ENCODE measurements around the gene SLC1A5. TPM values are rescaled to one million over a fixed set of nuclear protein-coding genes. Genes with fewer than 3 reads are reported as not detected.

SLC1A5 gene
- total RNA-seq, 1 donor from 2014 or later = 76.6 TPM

DNA sequence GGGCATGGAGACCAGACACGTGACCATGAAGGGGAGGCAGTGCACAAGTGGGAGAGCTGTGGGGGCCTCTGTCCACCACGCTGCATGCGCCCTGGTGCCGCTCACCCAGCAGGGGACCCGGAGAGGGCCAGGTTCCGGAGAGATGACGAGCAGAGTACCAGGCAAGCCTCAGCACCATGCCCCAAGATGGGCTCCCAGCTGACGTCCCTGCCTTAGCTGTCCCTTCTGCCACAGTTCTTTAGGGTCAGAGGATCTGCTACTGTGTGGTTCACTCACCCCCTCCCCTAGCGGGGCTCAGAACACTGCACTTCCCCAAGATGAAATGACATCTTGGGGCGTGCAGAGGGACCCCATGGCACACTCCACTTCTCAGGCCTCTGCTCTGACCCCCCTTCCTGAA is 61.8 kb downstream of the SLC1A5 start:
- DNase-seq (ENCODE audit: low spot score) = no peak

DNA sequence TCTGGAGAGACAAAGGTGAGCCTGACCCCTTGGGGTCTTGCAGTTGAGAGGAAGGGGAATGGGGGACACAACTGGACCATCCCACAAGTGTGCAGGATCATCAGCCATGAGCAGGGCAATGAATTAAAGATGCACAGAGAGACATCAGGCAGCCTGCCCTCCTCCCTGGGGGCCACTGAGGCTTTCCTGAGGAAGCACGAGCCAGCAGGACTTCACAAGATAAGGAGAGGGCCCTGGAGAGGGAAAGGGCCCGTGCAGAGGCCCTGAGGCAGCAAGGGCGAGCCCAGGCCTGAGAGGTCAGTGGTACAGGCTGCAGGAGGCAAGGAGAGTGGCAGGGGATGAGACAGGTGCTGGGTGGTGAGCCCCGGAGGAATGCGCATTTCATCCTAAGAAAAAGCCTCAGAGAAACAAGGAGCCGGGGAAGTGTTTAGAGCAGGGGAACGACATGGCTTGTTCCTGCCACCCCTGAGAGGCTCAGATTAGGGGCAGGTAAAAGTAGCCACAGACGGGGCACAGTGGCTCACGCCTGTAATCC is 62.5 kb downstream of the SLC1A5 start:
- DNase-seq (ENCODE audit: low spot score) = no peak

DNA sequence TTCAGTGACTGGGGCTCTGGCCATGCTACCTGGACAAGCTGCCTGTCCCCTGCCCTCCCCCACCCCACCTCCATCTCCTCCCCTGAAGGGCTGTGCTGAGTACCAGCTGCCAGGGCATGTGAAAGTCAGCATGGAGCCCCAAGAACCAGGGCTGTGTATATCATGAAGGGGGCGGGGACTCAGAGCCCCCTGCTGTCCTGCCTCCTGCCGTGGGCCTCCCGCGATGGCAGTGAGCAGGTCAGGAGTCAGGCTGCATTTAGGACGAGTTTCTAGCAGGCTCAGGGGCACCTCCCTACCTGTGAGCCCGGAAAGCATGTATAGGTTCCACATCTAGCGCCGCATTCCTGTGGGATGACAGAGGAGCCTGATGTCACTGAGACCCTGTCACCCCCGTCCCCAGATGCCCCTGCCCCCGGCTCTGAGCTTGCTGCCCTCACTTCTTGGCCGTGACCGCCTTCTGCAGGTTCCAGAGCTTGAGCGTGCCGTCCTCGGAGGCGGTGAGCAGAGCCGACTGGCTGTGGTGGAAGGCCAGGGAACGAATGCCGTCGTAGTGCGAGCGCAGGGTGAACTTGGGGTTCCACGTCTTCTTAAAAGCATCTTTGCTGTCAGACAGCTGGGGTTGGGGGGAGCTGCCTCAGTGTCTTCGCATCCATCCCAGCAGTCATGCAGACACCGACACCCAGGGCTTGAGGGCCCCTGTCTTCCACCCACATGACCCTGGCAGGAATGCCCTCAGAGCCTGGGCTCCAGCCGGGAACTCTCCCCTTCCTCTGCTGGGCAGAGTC is 63.2 kb downstream of the SLC1A5 start:
- DNase-seq (ENCODE audit: low spot score) = no peak

Other genes starting within 250 kb of the SLC1A5 start
- 82.8 TPM for gene CALM3, start 187.3 kb downstream of the SLC1A5 start, total RNA-seq (ENCODE audit: insufficient read depth, low replicate concordance)
- 22.6 TPM for gene PTGIR, start 163.5 kb downstream of the SLC1A5 start, total RNA-seq (ENCODE audit: insufficient read depth, low replicate concordance)
- not detected for gene GNG8, start 152.4 kb downstream of the SLC1A5 start, total RNA-seq (ENCODE audit: insufficient read depth, low replicate concordance)
- 26.7 TPM for gene DACT3, start 127.4 kb downstream of the SLC1A5 start, total RNA-seq (ENCODE audit: insufficient read depth, low replicate concordance)
- gene PRKD2, start 71.5 kb downstream of the SLC1A5 start, total RNA-seq (ENCODE audit: insufficient read depth, low replicate concordance) = 9.6 TPM
- 27.0 TPM for gene FKRP, start 42.5 kb downstream of the SLC1A5 start, total RNA-seq (ENCODE audit: insufficient read depth, low replicate concordance)
- 41.9 TPM for gene STRN4, start 42.1 kb downstream of the SLC1A5 start, total RNA-seq (ENCODE audit: insufficient read depth, low replicate concordance)
- gene AP2S1, start 62.3 kb upstream of the SLC1A5 start, total RNA-seq (ENCODE audit: insufficient read depth, low replicate concordance) = 159 TPM
- gene ARHGAP35, start 72.4 kb upstream of the SLC1A5 start, total RNA-seq (ENCODE audit: insufficient read depth, low replicate concordance) = 26.5 TPM
- gene NPAS1, start 231.2 kb upstream of the SLC1A5 start, total RNA-seq (ENCODE audit: insufficient read depth, low replicate concordance) = not detected

Measured in umbilical cord (tissue), 2 donors.